SIG-M5 (cell line): ENCODE data around the gene NME1.
"Not testable (repeated sequence)": the region's sequence is repeated elsewhere in the genome, so short reads cannot be mapped to it uniquely, and the experiment has no call there.

ENCODE experiments used
- DNase-seq: peaks from one replicate; lab custom pipeline; 2025; lab: John Stamatoyannopoulos, UW

Gene NME1

GRCh38 chr17:51153210-51154072, at the start of gene NME1:
Gene NME1, plus strand, starts transcription at chr17:51153559. Its CDS starts 2,096 bp downstream, at chr17:51155655.
- DNase-seq, result peak; percentile 99

- DNase-seq, result no peak
Observed at GRCh38 chr17:51107778-51108177, 45.6 kb upstream of the NME1 start.

GRCh38 chr17:51112303-51113222, 40.8 kb upstream of the NME1 start:
- peak; percentile 39 for DNase-seq

GRCh38 chr17:51115179-51115578, 38.2 kb upstream of the NME1 start:
- DNase-seq, result no peak

- no peak for DNase-seq
Observed at GRCh38 chr17:51118330-51119195, 34.8 kb upstream of the NME1 start.

GRCh38 chr17:51119415-51120356, 33.7 kb upstream of the NME1 start:
- DNase-seq, result no peak

- no peak for DNase-seq
Observed at GRCh38 chr17:51120357-51120738, 33.0 kb upstream of the NME1 start.

- no peak for DNase-seq
Observed at GRCh38 chr17:51120739-51121619, 32.4 kb upstream of the NME1 start, which contains the start of gene SPAG9. Gene SPAG9, minus strand, starts transcription at chr17:51120868. Its CDS starts 212 bp downstream, at chr17:51120656.

GRCh38 chr17:51121620-51122472, 31.5 kb upstream of the NME1 start:
- DNase-seq, result peak; percentile 91

- DNase-seq, result not testable (repeated sequence)
Observed at GRCh38 chr17:51122473-51123115, 30.8 kb upstream of the NME1 start.

- DNase-seq, result no peak
Observed at GRCh38 chr17:51124640-51125503, 28.5 kb upstream of the NME1 start.

GRCh38 chr17:51128076-51128475, 25.3 kb upstream of the NME1 start:
- no peak for DNase-seq

GRCh38 chr17:51132964-51133319, 20.4 kb upstream of the NME1 start:
- no peak for DNase-seq

- DNase-seq, result no peak
Observed at GRCh38 chr17:51133365-51133764, 20.0 kb upstream of the NME1 start.

GRCh38 chr17:51135956-51136355, 17.4 kb upstream of the NME1 start:
- no peak for DNase-seq

- DNase-seq, result no peak
Observed at GRCh38 chr17:51142597-51142996, 10.8 kb upstream of the NME1 start.
